ENCODE results near the gene INSYN2A. TPM values are rescaled to one million over a fixed set of nuclear protein-coding genes. Genes with fewer than 3 reads are reported as not detected.

The INSYN2A gene
- total and polyA plus RNA-seq, 2 experiments from 2014 or later = 0.28 to 1.3 TPM

DNA sequence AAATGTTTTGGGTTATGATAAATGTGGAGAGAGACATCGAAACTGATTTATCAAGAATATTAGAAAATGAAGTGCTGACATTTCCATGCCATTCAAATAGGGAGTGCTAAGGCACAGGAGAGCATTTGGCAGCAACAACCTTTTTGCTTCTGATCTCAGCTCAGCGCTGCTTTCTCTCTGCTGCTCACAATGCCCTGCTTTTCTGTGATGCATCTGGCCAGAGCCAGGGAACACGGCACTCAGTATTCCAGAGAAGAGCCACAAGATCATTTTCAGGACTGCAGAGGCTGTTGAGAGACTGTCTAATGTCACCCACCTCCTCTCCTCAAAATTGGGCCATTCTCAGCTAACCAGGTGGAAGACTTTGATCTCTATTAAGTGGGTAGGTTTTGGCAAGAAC lies 28.1 kb downstream of the INSYN2A start:
- H3K9me2 ChIP-seq (ENCODE audit: insufficient read depth) = no peaks in the 10 kb centered on the region
- H3K4me1 ChIP-seq (ENCODE audit: insufficient read depth) = no peaks in the 10 kb centered on the region
- H3K27me3 Mint-ChIP-seq (ENCODE audit: insufficient read depth, low read depth, poor library complexity) = no peaks in the 10 kb centered on the region
- no peak overlapping the region for H3K27ac ChIP-seq (ENCODE audit: low read depth)
- no peaks in the 10 kb centered on the region for H3K9me3 Mint-ChIP-seq
- H2AFZ ChIP-seq = no peak overlapping the region
- no peak for ATAC-seq
- no peak overlapping the region for H3K4me3 ChIP-seq
- no peaks in the 10 kb centered on the region for H4K20me1 ChIP-seq (replicated peaks; ENCODE audit: insufficient read depth)
- no peaks in the 10 kb centered on the region for H3K79me2 ChIP-seq (replicated peaks; ENCODE audit: insufficient read depth)
- no peaks in the 10 kb centered on the region for H3K36me3 Mint-ChIP-seq (ENCODE audit: low read depth)
- no peak overlapping the region for H3K4me2 ChIP-seq
- H3K4me1 Mint-ChIP-seq = no peaks in the 10 kb centered on the region
- no peaks in the 10 kb centered on the region for H3K27me3 ChIP-seq (ENCODE audit: insufficient read depth)
- no peak overlapping the region for H3K4me3 Mint-ChIP-seq
- TF ChIP-seq, protein P1, sequence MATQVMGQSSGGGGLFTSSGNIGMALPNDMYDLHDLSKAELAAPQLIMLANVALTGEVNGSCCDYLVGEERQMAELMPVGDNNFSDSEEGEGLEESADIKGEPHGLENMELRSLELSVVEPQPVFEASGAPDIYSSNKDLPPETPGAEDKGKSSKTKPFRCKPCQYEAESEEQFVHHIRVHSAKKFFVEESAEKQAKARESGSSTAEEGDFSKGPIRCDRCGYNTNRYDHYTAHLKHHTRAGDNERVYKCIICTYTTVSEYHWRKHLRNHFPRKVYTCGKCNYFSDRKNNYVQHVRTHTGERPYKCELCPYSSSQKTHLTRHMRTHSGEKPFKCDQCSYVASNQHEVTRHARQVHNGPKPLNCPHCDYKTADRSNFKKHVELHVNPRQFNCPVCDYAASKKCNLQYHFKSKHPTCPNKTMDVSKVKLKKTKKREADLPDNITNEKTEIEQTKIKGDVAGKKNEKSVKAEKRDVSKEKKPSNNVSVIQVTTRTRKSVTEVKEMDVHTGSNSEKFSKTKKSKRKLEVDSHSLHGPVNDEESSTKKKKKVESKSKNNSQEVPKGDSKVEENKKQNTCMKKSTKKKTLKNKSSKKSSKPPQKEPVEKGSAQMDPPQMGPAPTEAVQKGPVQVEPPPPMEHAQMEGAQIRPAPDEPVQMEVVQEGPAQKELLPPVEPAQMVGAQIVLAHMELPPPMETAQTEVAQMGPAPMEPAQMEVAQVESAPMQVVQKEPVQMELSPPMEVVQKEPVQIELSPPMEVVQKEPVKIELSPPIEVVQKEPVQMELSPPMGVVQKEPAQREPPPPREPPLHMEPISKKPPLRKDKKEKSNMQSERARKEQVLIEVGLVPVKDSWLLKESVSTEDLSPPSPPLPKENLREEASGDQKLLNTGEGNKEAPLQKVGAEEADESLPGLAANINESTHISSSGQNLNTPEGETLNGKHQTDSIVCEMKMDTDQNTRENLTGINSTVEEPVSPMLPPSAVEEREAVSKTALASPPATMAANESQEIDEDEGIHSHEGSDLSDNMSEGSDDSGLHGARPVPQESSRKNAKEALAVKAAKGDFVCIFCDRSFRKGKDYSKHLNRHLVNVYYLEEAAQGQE (IDR thresholded peaks at IDR 0.05; ENCODE audit: unreplicated experiment) = no peak
- no peak for TF ChIP-seq CREB1 (CRISPR knock-in tag; IDR thresholded peaks at IDR 0.05; ENCODE audit: low read depth)
- TF ChIP-seq ZNF114 (CRISPR knock-in tag; IDR thresholded peaks at IDR 0.05) = no peak
- TF ChIP-seq, protein P2, sequence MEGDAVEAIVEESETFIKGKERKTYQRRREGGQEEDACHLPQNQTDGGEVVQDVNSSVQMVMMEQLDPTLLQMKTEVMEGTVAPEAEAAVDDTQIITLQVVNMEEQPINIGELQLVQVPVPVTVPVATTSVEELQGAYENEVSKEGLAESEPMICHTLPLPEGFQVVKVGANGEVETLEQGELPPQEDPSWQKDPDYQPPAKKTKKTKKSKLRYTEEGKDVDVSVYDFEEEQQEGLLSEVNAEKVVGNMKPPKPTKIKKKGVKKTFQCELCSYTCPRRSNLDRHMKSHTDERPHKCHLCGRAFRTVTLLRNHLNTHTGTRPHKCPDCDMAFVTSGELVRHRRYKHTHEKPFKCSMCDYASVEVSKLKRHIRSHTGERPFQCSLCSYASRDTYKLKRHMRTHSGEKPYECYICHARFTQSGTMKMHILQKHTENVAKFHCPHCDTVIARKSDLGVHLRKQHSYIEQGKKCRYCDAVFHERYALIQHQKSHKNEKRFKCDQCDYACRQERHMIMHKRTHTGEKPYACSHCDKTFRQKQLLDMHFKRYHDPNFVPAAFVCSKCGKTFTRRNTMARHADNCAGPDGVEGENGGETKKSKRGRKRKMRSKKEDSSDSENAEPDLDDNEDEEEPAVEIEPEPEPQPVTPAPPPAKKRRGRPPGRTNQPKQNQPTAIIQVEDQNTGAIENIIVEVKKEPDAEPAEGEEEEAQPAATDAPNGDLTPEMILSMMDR (conservative IDR thresholded peaks at IDR 0.05; ENCODE audit: low read depth in 2 of 2) = no peak
- TF ChIP-seq STAT1 (IDR thresholded peaks at IDR 0.05; ENCODE audit: unreplicated experiment) = no peak
- TF ChIP-seq POLR2AphosphoS5 (IDR thresholded peaks at IDR 0.05; ENCODE audit: low read depth) = no peak
- TF ChIP-seq NANOG (IDR thresholded peaks at IDR 0.05; ENCODE audit: borderline replicate concordance) = no peak
- TF ChIP-seq EZH2phosphoT487 (IDR thresholded peaks at IDR 0.05; ENCODE audit: unreplicated experiment) = no peak
- no peak for TF ChIP-seq ZNF331 (CRISPR knock-in tag; IDR thresholded peaks at IDR 0.05; ENCODE audit: low read depth)
- TF ChIP-seq, protein P3, sequence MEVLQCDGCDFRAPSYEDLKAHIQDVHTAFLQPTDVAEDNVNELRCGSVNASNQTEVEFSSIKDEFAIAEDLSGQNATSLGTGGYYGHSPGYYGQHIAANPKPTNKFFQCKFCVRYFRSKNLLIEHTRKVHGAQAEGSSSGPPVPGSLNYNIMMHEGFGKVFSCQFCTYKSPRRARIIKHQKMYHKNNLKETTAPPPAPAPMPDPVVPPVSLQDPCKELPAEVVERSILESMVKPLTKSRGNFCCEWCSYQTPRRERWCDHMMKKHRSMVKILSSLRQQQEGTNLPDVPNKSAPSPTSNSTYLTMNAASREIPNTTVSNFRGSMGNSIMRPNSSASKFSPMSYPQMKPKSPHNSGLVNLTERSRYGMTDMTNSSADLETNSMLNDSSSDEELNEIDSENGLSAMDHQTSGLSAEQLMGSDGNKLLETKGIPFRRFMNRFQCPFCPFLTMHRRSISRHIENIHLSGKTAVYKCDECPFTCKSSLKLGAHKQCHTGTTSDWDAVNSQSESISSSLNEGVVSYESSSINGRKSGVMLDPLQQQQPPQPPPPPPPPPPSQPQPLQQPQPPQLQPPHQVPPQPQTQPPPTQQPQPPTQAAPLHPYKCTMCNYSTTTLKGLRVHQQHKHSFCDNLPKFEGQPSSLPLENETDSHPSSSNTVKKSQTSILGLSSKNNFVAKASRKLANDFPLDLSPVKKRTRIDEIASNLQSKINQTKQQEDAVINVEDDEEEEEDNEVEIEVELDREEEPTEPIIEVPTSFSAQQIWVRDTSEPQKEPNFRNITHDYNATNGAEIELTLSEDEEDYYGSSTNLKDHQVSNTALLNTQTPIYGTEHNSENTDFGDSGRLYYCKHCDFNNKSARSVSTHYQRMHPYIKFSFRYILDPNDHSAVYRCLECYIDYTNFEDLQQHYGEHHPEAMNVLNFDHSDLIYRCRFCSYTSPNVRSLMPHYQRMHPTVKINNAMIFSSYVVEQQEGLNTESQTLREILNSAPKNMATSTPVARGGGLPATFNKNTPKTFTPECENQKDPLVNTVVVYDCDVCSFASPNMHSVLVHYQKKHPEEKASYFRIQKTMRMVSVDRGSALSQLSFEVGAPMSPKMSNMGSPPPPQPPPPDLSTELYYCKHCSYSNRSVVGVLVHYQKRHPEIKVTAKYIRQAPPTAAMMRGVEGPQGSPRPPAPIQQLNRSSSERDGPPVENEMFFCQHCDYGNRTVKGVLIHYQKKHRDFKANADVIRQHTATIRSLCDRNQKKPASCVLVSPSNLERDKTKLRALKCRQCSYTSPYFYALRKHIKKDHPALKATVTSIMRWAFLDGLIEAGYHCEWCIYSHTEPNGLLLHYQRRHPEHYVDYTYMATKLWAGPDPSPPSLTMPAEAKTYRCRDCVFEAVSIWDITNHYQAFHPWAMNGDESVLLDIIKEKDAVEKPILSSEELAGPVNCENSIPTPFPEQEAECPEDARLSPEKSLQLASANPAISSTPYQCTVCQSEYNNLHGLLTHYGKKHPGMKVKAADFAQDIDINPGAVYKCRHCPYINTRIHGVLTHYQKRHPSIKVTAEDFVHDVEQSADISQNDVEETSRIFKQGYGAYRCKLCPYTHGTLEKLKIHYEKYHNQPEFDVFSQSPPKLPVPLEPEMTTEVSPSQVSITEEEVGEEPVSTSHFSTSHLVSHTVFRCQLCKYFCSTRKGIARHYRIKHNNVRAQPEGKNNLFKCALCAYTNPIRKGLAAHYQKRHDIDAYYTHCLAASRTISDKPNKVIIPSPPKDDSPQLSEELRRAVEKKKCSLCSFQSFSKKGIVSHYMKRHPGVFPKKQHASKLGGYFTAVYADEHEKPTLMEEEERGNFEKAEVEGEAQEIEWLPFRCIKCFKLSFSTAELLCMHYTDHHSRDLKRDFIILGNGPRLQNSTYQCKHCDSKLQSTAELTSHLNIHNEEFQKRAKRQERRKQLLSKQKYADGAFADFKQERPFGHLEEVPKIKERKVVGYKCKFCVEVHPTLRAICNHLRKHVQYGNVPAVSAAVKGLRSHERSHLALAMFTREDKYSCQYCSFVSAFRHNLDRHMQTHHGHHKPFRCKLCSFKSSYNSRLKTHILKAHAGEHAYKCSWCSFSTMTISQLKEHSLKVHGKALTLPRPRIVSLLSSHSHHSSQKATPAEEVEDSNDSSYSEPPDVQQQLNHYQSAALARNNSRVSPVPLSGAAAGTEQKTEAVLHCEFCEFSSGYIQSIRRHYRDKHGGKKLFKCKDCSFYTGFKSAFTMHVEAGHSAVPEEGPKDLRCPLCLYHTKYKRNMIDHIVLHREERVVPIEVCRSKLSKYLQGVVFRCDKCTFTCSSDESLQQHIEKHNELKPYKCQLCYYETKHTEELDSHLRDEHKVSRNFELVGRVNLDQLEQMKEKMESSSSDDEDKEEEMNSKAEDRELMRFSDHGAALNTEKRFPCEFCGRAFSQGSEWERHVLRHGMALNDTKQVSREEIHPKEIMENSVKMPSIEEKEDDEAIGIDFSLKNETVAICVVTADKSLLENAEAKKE (CRISPR knock-in tag; IDR thresholded peaks at IDR 0.05) = no peak
- no peak for TF ChIP-seq EZH2 (IDR thresholded peaks at IDR 0.05; ENCODE audit: low read depth, unreplicated experiment)
- TF ChIP-seq JUNB (IDR thresholded peaks at IDR 0.05; ENCODE audit: unreplicated experiment) = no peak
- TF ChIP-seq, protein P4, sequence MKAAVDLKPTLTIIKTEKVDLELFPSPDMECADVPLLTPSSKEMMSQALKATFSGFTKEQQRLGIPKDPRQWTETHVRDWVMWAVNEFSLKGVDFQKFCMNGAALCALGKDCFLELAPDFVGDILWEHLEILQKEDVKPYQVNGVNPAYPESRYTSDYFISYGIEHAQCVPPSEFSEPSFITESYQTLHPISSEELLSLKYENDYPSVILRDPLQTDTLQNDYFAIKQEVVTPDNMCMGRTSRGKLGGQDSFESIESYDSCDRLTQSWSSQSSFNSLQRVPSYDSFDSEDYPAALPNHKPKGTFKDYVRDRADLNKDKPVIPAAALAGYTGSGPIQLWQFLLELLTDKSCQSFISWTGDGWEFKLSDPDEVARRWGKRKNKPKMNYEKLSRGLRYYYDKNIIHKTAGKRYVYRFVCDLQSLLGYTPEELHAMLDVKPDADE (IDR thresholded peaks at IDR 0.05) = no peak
- no peaks in the 10 kb centered on the region for H3F3A ChIP-seq (replicated peaks; ENCODE audit: low read depth)
- DNase-seq (ENCODE audit: low spot score) = no peak
- H3K36me3 ChIP-seq (ENCODE audit: insufficient read depth) = no peaks in the 10 kb centered on the region
- no peak overlapping the region for H3K27ac Mint-ChIP-seq

Measured in GM23338 (cell line).